Lung microvascular endothelial cell (primary cell): ENCODE results near the gene POLA2. TPM values are rescaled to one million over a fixed set of nuclear protein-coding genes. Genes with fewer than 3 reads are reported as not detected.
A peak's percentile ranks its signal among the peaks of the same experiment; 100 is the strongest.
"Not testable (repeated sequence)": the region's sequence is repeated elsewhere in the genome, so short reads cannot be mapped to it uniquely, and the experiment has no call there.

ENCODE experiments used
- DNase-seq, 2 donors: peaks; one replicate each; pipeline versions ENCODE4 v3.0.0 to v3.0.0-alpha.2; 2010; ENCODE audit warnings: low read depth in 2 of 2
- total RNA-seq: library from RNA; depleted of rRNA; stranded (reverse); fragments of >200 nt; gene quantifications from 2 replicates; pipeline ENCODE4 v1.2.1, GENCODE V29; 2014

POLA2 gene
- total RNA-seq, 1 donor from 2014 or later = 1.8 TPM

DNA sequence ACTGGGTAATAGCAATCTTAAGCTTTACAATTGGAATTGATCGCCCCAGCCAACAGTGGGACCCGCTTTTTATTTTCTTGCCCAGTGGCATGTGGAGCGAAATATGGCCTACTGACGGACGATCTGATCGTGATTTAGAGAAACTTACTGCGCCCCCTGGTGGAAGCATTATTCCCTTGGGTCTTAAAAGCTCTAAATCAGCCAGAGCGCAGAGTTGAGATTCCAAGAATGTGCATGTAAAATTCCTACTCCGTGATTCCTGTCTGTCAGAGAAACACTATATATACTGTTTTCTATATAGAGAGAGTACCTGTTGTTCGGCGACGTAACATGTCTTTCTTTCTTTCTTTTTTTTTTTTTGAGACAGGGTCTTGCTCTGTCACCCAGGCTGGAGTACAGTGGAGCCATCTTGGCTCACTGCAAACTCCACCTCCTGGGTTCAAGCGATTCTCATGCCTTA lies 68.2 kb downstream of the POLA2 start:
- peak; percentile 93 to 95 for DNase-seq

DNA sequence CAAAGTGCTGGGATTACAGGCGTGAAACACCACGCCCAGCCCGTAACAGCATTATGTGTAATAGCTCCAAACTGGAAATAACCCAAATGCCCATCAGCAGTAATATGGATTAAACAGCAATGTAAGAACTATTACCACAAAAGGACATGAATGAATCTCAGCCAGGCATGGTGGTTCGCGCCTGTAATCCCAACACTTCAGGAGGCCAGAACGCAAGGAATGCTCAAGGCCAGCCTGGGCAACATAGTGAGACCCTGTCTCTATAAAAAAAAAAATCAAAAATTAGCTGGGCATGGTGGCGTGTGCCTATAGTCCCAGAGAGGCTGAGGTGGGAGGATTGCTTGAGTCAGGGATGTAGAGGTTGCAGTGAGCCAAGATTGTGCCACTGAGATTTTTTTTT lies 68.8 kb downstream of the POLA2 start:
- no peak for DNase-seq

DNA sequence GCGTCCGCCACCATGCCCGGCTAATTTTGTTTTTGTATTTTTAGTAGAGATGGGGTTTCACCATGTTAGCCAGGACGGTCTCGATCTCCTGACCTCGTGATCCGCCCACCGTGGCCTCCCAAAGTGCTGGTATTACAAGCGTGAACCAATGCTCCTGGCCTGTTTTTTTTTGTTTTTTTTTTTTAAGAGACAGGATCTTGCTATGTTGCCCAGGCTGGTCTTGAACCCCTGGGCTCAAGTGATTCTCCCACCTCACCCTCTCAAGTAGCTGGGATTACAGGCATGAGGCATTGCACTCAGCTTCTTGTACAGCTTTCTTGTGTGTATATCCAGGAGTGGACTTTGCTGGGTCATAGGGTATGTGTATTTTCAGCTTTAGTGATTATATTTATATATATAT lies 70.8 kb downstream of the POLA2 start:
- DNase-seq = not testable (repeated sequence)

DNA sequence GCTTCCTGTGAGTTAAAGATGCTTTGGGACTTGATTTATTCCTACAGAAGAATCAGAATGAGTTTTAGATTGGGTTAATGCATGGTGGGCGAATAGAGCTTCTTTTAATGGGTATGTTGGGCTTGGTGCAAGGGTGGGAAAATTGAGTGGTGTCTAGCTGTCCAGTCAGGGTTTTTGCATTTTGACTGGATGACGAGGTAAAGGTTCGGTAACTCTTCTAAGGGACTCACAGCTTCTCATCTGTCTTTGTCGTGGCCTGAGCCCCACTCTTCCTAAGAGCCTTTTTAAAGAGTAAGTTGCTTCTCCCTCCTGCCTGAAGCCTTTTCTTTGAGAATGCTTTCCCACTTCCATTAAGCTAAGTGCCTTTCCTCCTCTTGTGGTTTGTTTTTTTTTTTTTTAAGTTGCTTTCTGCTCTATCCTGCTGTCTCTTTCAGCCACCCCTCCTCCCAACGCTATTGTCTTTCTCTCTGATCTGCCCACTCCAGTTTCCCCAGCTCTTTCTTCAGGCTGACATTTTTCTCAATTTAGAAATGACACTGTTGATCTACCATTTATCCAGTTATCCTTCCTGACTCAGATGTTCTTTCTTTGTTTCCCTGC lies 73.0 kb downstream of the POLA2 start:
- peak in 1 of 2 donors; percentile 29 for DNase-seq

DNA sequence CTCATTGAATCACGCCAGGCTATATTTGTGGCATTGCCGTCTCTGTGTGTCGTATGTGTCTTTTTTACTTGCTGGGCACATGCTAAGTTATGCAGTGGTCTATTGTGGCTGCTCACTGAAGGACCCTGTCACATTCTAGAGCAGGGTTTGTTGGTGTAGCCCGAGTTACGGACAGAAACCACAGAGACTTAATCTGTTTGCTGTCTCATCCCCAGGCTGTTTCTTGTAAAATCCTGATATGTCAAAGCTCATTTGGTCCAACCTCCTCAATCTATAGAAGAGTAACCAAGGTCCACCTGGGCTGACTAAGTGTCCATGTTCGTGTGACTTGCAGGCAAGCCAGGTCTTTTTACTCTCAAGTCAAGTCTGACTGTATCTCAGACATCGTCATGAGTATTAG lies 76.9 kb downstream of the POLA2 start:
- DNase-seq = no peak

DNA sequence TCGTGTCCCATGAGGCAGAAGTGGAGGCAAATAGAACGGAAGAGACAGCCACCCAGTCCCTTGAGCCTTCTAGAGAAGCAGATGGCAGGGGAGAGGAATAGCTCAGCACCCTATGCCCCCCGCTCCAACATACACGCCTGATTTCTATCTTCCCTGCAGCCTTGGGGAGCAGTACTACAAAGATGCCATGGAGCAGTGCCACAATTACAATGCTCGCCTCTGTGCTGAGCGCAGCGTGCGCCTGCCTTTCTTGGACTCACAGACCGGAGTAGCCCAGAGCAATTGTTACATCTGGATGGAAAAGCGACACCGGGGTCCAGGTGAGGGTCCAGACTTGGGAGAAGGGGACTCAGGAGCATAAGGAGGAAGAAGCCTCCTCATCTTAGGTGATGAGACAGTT lies 78.5 kb downstream of the POLA2 start:
- DNase-seq = no peak

DNA sequence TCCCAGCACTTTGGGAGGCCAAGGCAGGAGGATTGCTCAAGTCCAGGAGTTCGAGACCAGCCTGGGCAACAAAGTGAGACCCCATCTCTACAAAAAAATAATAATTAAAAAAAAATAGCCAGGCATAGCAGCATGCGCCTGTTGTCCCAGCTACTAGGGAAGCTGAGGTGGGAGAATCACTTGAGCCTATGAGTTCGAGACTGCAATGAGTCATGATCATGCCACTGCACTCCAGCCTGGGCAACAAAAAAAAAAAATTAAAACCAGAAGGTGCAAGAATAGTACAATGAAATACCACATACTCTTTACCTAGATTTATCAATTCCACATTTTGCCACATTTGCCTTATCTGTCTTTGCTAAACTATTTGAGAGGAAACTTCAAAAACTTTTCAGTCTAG lies 80.1 kb downstream of the POLA2 start:
- DNase-seq = no peak

Other genes with a start within 250 kb of the POLA2 start
- gene ARL2, start 247.8 kb upstream of the POLA2 start, total RNA-seq = 95.2 and 145 TPM in 2 replicates
- gene SNX15, start 234.5 kb upstream of the POLA2 start, total RNA-seq = 6.8 and 10.7 TPM in 2 replicates
- 6.8 and 7.5 TPM in 2 replicates for gene SAC3D1, start 220.8 kb upstream of the POLA2 start, total RNA-seq
- 9.8 and 12.3 TPM in 2 replicates for gene NAALADL1, start 203.4 kb upstream of the POLA2 start, total RNA-seq
- gene CDCA5, start 177.9 kb upstream of the POLA2 start, total RNA-seq = 2.0 and 3.9 TPM in 2 replicates
- 20.5 and 24.0 TPM in 2 replicates for gene ZFPL1, start 177.7 kb upstream of the POLA2 start, total RNA-seq
- gene VPS51, start 165.7 kb upstream of the POLA2 start, total RNA-seq = 154 and 265 TPM in 2 replicates
- 15.3 and 21.4 TPM in 2 replicates for gene TM7SF2, start 150.1 kb upstream of the POLA2 start, total RNA-seq
- gene ZNHIT2, start 144.3 kb upstream of the POLA2 start, total RNA-seq = 4.6 and 9.7 TPM in 2 replicates
- 355 and 442 TPM in 2 replicates for gene FAU, start 139.8 kb upstream of the POLA2 start, total RNA-seq
- 39.2 and 41.3 TPM in 2 replicates for gene MRPL49, start 139.6 kb upstream of the POLA2 start, total RNA-seq
- 4.1 and 10.1 TPM in 2 replicates for gene SYVN1, start 127.4 kb upstream of the POLA2 start, total RNA-seq
- gene SPDYC, start 91.7 kb upstream of the POLA2 start, total RNA-seq = not detected in 2 replicates
- 60.9 and 80.2 TPM in 2 replicates for gene CAPN1, start 80.0 kb upstream of the POLA2 start, total RNA-seq
- gene CDC42EP2, start 52.9 kb downstream of the POLA2 start, total RNA-seq = 5.4 and 10.1 TPM in 2 replicates
- gene DPF2, start 71.9 kb downstream of the POLA2 start, total RNA-seq = 17.9 and 18.3 TPM in 2 replicates
- gene TIGD3, start 92.8 kb downstream of the POLA2 start, total RNA-seq = 0.22 TPM in 1 of 2 replicates, not detected in the other
- gene SLC25A45, start 120.7 kb downstream of the POLA2 start, total RNA-seq = 1.2 and 1.7 TPM in 2 replicates
- 63.4 and 82.9 TPM in 2 replicates for gene FRMD8, start 124.7 kb downstream of the POLA2 start, total RNA-seq
- gene NEAT1, start 160.8 kb downstream of the POLA2 start, total RNA-seq = 26.4 and 94.2 TPM in 2 replicates
- 1,818 and 2,739 TPM in 2 replicates for gene MALAT1, start 237.1 kb downstream of the POLA2 start, total RNA-seq